Thyroid gland (tissue), 4 donors: Measurements from ENCODE around the gene PIGU.

Experiments
- POLR2A ChIP-seq, 2 donors: fragments of 450-650 bp; IDR thresholded peaks; one replicate each; pipeline ENCODE4 v1.6.1; 2017; ENCODE audit warnings: antibody characterized with exemption in 2 of 2, mild to moderate bottlenecking in 2 of 2, moderate library complexity in 1 of 2
- TF ChIP-seq, protein P1 (sequence below), 6 experiments: fragments of 200-600 bp in 3 of 6; fragments of 450-650 bp in 3 of 6; sonication (generic) in 3 of 6; IDR thresholded peaks; one replicate each; pipeline ENCODE4 v1.5.1; 2016 to 2019; ENCODE audit warnings: antibody characterized with exemption in 6 of 6, mild to moderate bottlenecking in 2 of 6, inconsistent platforms in 1 of 6, moderate library complexity in 1 of 6

- TF ChIP-seq, protein P1, sequence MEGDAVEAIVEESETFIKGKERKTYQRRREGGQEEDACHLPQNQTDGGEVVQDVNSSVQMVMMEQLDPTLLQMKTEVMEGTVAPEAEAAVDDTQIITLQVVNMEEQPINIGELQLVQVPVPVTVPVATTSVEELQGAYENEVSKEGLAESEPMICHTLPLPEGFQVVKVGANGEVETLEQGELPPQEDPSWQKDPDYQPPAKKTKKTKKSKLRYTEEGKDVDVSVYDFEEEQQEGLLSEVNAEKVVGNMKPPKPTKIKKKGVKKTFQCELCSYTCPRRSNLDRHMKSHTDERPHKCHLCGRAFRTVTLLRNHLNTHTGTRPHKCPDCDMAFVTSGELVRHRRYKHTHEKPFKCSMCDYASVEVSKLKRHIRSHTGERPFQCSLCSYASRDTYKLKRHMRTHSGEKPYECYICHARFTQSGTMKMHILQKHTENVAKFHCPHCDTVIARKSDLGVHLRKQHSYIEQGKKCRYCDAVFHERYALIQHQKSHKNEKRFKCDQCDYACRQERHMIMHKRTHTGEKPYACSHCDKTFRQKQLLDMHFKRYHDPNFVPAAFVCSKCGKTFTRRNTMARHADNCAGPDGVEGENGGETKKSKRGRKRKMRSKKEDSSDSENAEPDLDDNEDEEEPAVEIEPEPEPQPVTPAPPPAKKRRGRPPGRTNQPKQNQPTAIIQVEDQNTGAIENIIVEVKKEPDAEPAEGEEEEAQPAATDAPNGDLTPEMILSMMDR (IDR thresholded peaks at IDR 0.05) = no peak
- no peak for TF ChIP-seq POLR2A (IDR thresholded peaks at IDR 0.05)
Measured at GRCh38 chr20:34530342-34530741, 146.6 kb downstream of the PIGU start.
